GM12878 (cell line): ENCODE results near the gene SUPT3H. TPM values are rescaled to one million over a fixed set of nuclear protein-coding genes. Genes with fewer than 3 reads are reported as not detected.
A peak's percentile ranks its signal among the peaks of the same experiment; 100 is the strongest.
"Not testable (repeated sequence)": the region's sequence is repeated elsewhere in the genome, so short reads cannot be mapped to it uniquely, and the experiment has no call there.

ENCODE experiments used
- ATAC-seq: fragments of 200-7000 bp; cut with Tn5 transposase; 3 replicates; pipeline ENCODE4 v1.9.1; 2020; ENCODE audit warnings: mild to moderate bottlenecking, moderate library complexity
- BruUV-seq: library from RNA; stranded (reverse); fragments of 400-500 nt; replicated peaks from 2 replicates; lab custom pipeline; 2021; lab: Mats Ljungman, UMichigan
- CTCF ChIA-PET: fragments of 300-600 bp; sonication (Branson Sonifier 250); formaldehyde crosslinking; extraction: SDS; loops from one replicate; lab custom pipeline; 2021; ENCODE audit warnings: inconsistent platforms; lab: Yijun Ruan, JAX
- POLR2A ChIA-PET: fragments of 350-600 bp; formaldehyde crosslinking; extraction: SDS; loops from one replicate; lab custom pipeline; 2021; ENCODE audit warnings: inconsistent platforms; lab: Charles Lee
- RAD21 ChIA-PET: fragments of 300-600 bp; sonication (Branson Sonifier 250); formaldehyde crosslinking; loops from one replicate; lab custom pipeline; 2023; ENCODE audit warnings: antibody characterized with exemption; ENCODE audit not compliant: unreplicated experiment; lab: Charles Lee
- SMC1A ChIA-PET: fragments of 300-600 bp; sonication (Branson Sonifier 250); formaldehyde crosslinking; loops from one replicate; lab custom pipeline; 2023; ENCODE audit not compliant: unreplicated experiment, uncharacterized antibody; lab: Charles Lee
- DNase-seq: peaks from one replicate; pipeline ENCODE4 v3.0.0-alpha.2; 2011; ENCODE audit warnings: low read depth, low spot score
- FAIRE-seq: peaks from 3 replicates; lab custom pipeline; 2011; peaks lifted over from hg19 to GRCh38; lab: Jason Lieb, UNC
- H2AFZ ChIP-seq: 2 replicates; pipeline ENCODE4 v1.6.0; 2011; ENCODE audit warnings: low read depth, low read length, control low read depth; ENCODE audit not compliant: control insufficient read depth
- H3K27ac ChIP-seq: 2 replicates; pipeline ENCODE4 v1.5.1; 2011; ENCODE audit warnings: control low read depth; ENCODE audit not compliant: control insufficient read depth, insufficient read depth
- H3K27me3 ChIP-seq, 2 experiments: replicated peaks in 1 of 2; 2 replicates each; pipeline versions ENCODE4 v1.6.0 to v1.6.1; 2011; ENCODE audit warnings: low read length in 1 of 2; ENCODE audit not compliant: control insufficient read depth in 2 of 2, insufficient read depth in 2 of 2
- H3K36me3 ChIP-seq, 2 experiments: 2 replicates each; pipeline ENCODE4 v1.5.1; 2011; ENCODE audit warnings: low read length in 1 of 2; ENCODE audit not compliant: control insufficient read depth in 2 of 2, insufficient read depth in 2 of 2
- H3K4me1 ChIP-seq: 2 replicates; pipeline ENCODE4 v1.6.1; 2011; ENCODE audit warnings: mild to moderate bottlenecking, low read length, moderate library complexity, mixed read lengths; ENCODE audit not compliant: control insufficient read depth, insufficient read depth
- H3K4me2 ChIP-seq: 2 replicates; pipeline ENCODE4 v1.6.0; 2011; ENCODE audit warnings: control low read depth; ENCODE audit not compliant: control insufficient read depth, insufficient read depth
- H3K4me3 ChIP-seq: fragments of 200-600 bp; sonication (generic); 2 replicates; pipeline ENCODE4 v1.5.1; 2016
- H3K79me2 ChIP-seq: 2 replicates; pipeline ENCODE4 v1.6.0; 2011; ENCODE audit warnings: low read length; ENCODE audit not compliant: control insufficient read depth, insufficient read depth
- H3K9ac ChIP-seq: 2 replicates; pipeline ENCODE4 v1.8.0; 2011; ENCODE audit warnings: low read length, control low read depth, mixed read lengths; ENCODE audit not compliant: control insufficient read depth, insufficient read depth
- H3K9me3 ChIP-seq: replicated peaks from 3 replicates; pipeline ENCODE4 v1.5.1; 2011; ENCODE audit warnings: mild to moderate bottlenecking, low read length; ENCODE audit not compliant: control insufficient read depth, insufficient read depth
- H4K20me1 ChIP-seq: 2 replicates; pipeline ENCODE4 v1.6.0; 2011; ENCODE audit not compliant: control insufficient read depth, insufficient read depth
- CUX1 ChIP-seq: IDR thresholded peaks from 2 replicates; pipeline ENCODE4 v1.6.1; 2012; ENCODE audit warnings: improper control_type of control experiment, low read depth, low read length; ENCODE audit not compliant: insufficient replicate concordance
- EP300 ChIP-seq, 2 experiments: fragments of 150-350 bp in 1 of 2; IDR thresholded peaks; 2 replicates each; pipeline ENCODE4 v1.6.1; 2011 to 2012; ENCODE audit warnings: low read depth in 2 of 2, low read length in 2 of 2, borderline replicate concordance in 1 of 2, improper control_type of control experiment in 1 of 2, inconsistent platforms in 1 of 2; ENCODE audit not compliant: control insufficient read depth in 1 of 2
- GATAD2B ChIP-seq: fragments of 450-650 bp; conservative IDR thresholded peaks from 2 replicates; pipeline ENCODE4 v1.6.1; 2017; ENCODE audit warnings: low read depth, mild to moderate bottlenecking, moderate library complexity
- KAT2A ChIP-seq: conservative IDR thresholded peaks from 2 replicates; pipeline ENCODE4 v1.6.1; 2011; ENCODE audit warnings: low read depth, low read length; ENCODE audit not compliant: control insufficient read depth
- MEF2B ChIP-seq: fragments of 450-650 bp; IDR thresholded peaks from 2 replicates; pipeline ENCODE4 v1.6.1; 2018; ENCODE audit warnings: mild to moderate bottlenecking, moderate library complexity; ENCODE audit not compliant: partially characterized antibody, poor library complexity, severe bottlenecking
- NR2F1 ChIP-seq: fragments of 450-650 bp; conservative IDR thresholded peaks from 2 replicates; pipeline ENCODE4 v1.6.1; 2017; ENCODE audit warnings: mild to moderate bottlenecking
- WGBS: methylation state at CpG from one replicate; pipeline ENCODE4 v1.1.6; 2016; ENCODE audit warnings: low lambda C conversion rate; ENCODE audit not compliant: insufficient replicate concordance, insufficient coverage; ENCODE audit errors: missing lambda C conversion rate; 5-methylcytosine and 5-hydroxymethylcytosine counted together
- in situ Hi-C: fragments of 300-500 bp; cut with MboI; formaldehyde crosslinking; loops from 9 replicates; pipeline ENCODE4 v1.14.3; 2018; ENCODE audit warnings: mixed read lengths
- intact Hi-C: fragments of 100-400 bp; cut with micrococcal nuclease; formaldehyde crosslinking; loops from one replicate; pipeline ENCODE4 v1.14.2; 2022; ENCODE audit not compliant: unreplicated experiment
- polyA plus RNA-seq, 11 experiments: library from polyadenylated mRNA; depleted of rRNA in 4 of 11; unstranded in 6 of 11; stranded (reverse) in 5 of 11; fragments of >200 nt; fragmentation: Nextera tagmentation in 4 of 11; fragmentation: Illumina TruSeq in 1 of 11; extraction: Ambion mirVana in 4 of 11; extraction: Trizol in 1 of 11; gene quantifications; 1 replicate in 1 of 11; 2 replicates in 10 of 11; pipeline versions ENCODE4 v1.2.1 to v1.2.3, GENCODE V29; 2011 to 2016; ENCODE audit warnings: inconsistent platforms in 2 of 11, missing spikeins in 2 of 11, low read depth in 1 of 11
- total RNA-seq, 4 experiments: library from RNA; depleted of rRNA in 3 of 4; stranded (reverse); fragments of >200 nt in 3 of 4; fragmentation: Illumina TruSeq in 1 of 4; extraction: Trizol in 1 of 4; gene quantifications; 2 replicates each; pipeline versions ENCODE4 v1.2.1 to v1.2.3, GENCODE V29; 2013 to 2021
- TF ChIP-seq, protein P1 (sequence below): fragments of 450-650 bp; IDR thresholded peaks from 2 replicates; pipeline ENCODE4 v1.6.1; 2017; ENCODE audit warnings: mild to moderate bottlenecking, low read depth, inconsistent platforms; ENCODE audit not compliant: poor library complexity, severe bottlenecking

SUPT3H gene
- total and polyA plus RNA-seq, 10 of the 15 experiments (the other 5 are each of a cell fraction or from before 2014, with no cell fraction given) = 0.51 to 3.7 (median 2.0) TPM

DNA sequence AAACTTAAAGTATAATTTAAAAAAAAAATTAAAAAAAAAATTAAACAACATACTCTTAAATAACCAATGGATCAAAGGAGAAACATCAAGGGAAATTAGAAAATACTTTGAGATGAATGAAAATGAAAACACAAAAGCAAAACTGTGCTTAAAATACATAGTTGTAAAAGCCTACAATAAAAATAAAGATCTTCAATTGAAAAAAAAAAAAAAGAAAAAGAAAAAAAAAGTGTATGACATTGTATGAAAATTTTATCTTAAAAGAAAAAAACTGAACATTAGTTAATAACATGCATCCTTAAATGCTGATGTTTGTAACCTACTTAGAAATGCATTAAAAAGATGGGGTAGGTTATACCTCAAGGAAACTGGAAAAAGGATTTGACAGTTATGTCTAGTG lies 501.1 kb downstream of the SUPT3H start:
- ATAC-seq = not testable (repeated sequence)

GRCh38 chr6:44869321-44869897 lies 508.3 kb downstream of the SUPT3H start:
- Histone ChIP-seq H3K4me1 (peaks cover 25% of the 10 kb centered on the region), H3K4me3 (peak overlapping the region; percentile 33), H3K27ac (peak overlapping the region; percentile 2), H3K36me3 (no peaks in the 10 kb centered on the region), H4K20me1 (no peaks in the 10 kb centered on the region), H2AFZ (no peak overlapping the region; the same call in 1 of the 2 replicates), H3K27me3 (no peaks in the 10 kb centered on the region), H3K4me2 (peak overlapping the region; percentile 59), H3K9me3 (peaks cover 11% of the 10 kb centered on the region; the same call in 2 of the 3 replicates), H3K9ac (no peak overlapping the region), H3K79me2 (no peaks in the 10 kb centered on the region)
- no TSS peak for BruUV-seq
- POLR2A ChIA-PET = interaction anchor here (1.0 kb wide), 1 partner anchor 60 kb away, joined by 4 read pairs; no protein-coding TSS in a partner anchor
- peak; percentile 86 for ATAC-seq
- WGBS = 8% methylated on average over 5 of the region's 5 CpGs
- SMC1A ChIA-PET = interaction anchor here (0.7 to 4.2 kb wide), 18 partner anchors 14 to 868 kb away, joined by 3 to 24 read pairs (median 4); no protein-coding TSS in a partner anchor
- CTCF ChIA-PET = interaction anchor here (0.5 to 1.7 kb wide), 2 partner anchors 90 to 605 kb away, joined by 3 to 4 read pairs; no protein-coding TSS in a partner anchor
- intact Hi-C loops = loop anchor here (2.0 to 10.0 kb wide), 6 partner anchors 37 to 813 kb away; no protein-coding TSS in a partner anchor
- peak; percentile 86 for DNase-seq
- FAIRE-seq = peak; percentile 52
- RAD21 ChIA-PET = interaction anchor here (0.9 to 3.6 kb wide), 15 partner anchors 34 to 868 kb away, joined by 3 to 30 read pairs (median 4); no protein-coding TSS in a partner anchor
- in situ Hi-C loops = no loop called here
- TF ChIP-seq MEF2B (peak; percentile 88), KAT2A (no peak), NR2F1 (0 out of 2 replicates have a peak, but pooled peaks have one; percentile 53), GATAD2B (no peak), CUX1 (peak; percentile 80), EP300 (IDR thresholded peaks at IDR 0.05; ENCODE audit: borderline replicate concordance in 1 of 2, control insufficient read depth in 1 of 2, low read depth in 2 of 2, low read length in 2 of 2) (peak; percentile 46 to 85; a peak in 3 of 4 replicates)
- TF ChIP-seq, protein P1, sequence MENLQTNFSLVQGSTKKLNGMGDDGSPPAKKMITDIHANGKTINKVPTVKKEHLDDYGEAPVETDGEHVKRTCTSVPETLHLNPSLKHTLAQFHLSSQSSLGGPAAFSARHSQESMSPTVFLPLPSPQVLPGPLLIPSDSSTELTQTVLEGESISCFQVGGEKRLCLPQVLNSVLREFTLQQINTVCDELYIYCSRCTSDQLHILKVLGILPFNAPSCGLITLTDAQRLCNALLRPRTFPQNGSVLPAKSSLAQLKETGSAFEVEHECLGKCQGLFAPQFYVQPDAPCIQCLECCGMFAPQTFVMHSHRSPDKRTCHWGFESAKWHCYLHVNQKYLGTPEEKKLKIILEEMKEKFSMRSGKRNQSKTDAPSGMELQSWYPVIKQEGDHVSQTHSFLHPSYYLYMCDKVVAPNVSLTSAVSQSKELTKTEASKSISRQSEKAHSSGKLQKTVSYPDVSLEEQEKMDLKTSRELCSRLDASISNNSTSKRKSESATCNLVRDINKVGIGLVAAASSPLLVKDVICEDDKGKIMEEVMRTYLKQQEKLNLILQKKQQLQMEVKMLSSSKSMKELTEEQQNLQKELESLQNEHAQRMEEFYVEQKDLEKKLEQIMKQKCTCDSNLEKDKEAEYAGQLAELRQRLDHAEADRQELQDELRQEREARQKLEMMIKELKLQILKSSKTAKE = peak; percentile 46

More for the DNA sequence above, 501.1 kb downstream of the SUPT3H start:
- SMC1A ChIA-PET, H3K79me2 ChIP-seq, RAD21 ChIA-PET, H3K9me3 ChIP-seq, H3K4me1 ChIP-seq, in situ Hi-C loops, H3K4me3 ChIP-seq, H4K20me1 ChIP-seq, H2AFZ ChIP-seq, H3K27me3 ChIP-seq, H3K9ac ChIP-seq, CTCF ChIA-PET, POLR2A ChIA-PET, FAIRE-seq, H3K36me3 ChIP-seq, intact Hi-C loops, BruUV-seq, H3K27ac ChIP-seq, H3K4me2 ChIP-seq, DNase-seq: not testable (repeated sequence)
